GM23338 (cell line): ENCODE results near the gene KIF5A.

Experiments used
- ETS1 ChIP-seq: IDR thresholded peaks from 2 replicates; pipeline ENCODE4 v1.6.1; 2016; ENCODE audit warnings: antibody characterized with exemption
- EZH2 ChIP-seq: fragments of 200-600 bp; sonication (generic); IDR thresholded peaks from one replicate; pipeline ENCODE4 v1.8.0; 2017; ENCODE audit warnings: antibody characterized with exemption, mild to moderate bottlenecking, low read depth; ENCODE audit not compliant: unreplicated experiment
- EZH2phosphoT487 ChIP-seq: fragments of 200-600 bp; sonication (generic); IDR thresholded peaks from one replicate; pipeline ENCODE4 v1.8.1; 2018; ENCODE audit warnings: antibody characterized with exemption; ENCODE audit not compliant: unreplicated experiment
- JUNB ChIP-seq: IDR thresholded peaks from one replicate; pipeline ENCODE4 v1.6.1; 2016; ENCODE audit warnings: antibody characterized with exemption; ENCODE audit not compliant: unreplicated experiment
- STAT1 ChIP-seq: IDR thresholded peaks from one replicate; pipeline ENCODE4 v1.6.1; 2016; ENCODE audit warnings: antibody characterized with exemption; ENCODE audit not compliant: unreplicated experiment
- ZNF114 ChIP-seq: fragments of 250-450 bp; sonication (Bioruptor Pico); IDR thresholded peaks from 2 replicates; pipeline ENCODE4 v1.5.0; 2020; ENCODE audit warnings: mild to moderate bottlenecking, moderate library complexity
- TF ChIP-seq, protein P1 (sequence below), 2 experiments: fragments of 200-600 bp in 1 of 2; sonication (generic) in 1 of 2; conservative IDR thresholded peaks; 2 replicates each; pipeline versions ENCODE4 v1.5.1 to v1.6.1; 2016 to 2017; ENCODE audit warnings: antibody characterized with exemption in 2 of 2, low read depth in 2 of 2, mild to moderate bottlenecking in 2 of 2, moderate library complexity in 1 of 2
- TF ChIP-seq, protein P2 (sequence below): IDR thresholded peaks from one replicate; pipeline ENCODE4 v1.6.1; 2018; ENCODE audit warnings: antibody characterized with exemption; ENCODE audit not compliant: unreplicated experiment

DNA sequence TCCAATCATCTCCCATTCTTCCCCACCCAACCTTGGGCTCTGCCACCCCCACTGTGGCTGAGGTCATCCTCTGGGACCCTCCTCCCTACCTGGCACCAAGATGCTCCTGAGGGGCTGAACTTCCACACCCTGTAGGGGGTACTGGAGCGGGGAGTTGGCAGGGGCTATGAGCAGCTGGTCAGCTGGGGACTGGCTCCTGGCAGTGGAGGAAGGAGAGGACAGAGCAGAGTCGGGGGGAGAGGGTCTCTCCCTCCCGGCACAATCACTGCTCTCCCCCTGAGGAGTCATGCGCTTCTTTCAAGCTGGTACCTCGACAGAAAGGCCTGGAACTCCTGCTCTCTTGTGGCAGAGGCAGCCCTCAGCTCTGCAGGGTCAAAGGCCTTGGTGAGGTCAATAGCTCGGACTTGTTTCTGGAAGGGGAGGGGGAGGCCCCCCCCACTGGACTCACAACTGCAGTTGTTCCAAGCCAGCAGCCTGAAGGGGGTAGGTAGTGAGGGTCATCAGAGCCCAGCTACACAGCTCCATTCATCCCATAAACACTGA lies 81.1 kb downstream of the KIF5A start:
- TF ChIP-seq, protein P1, sequence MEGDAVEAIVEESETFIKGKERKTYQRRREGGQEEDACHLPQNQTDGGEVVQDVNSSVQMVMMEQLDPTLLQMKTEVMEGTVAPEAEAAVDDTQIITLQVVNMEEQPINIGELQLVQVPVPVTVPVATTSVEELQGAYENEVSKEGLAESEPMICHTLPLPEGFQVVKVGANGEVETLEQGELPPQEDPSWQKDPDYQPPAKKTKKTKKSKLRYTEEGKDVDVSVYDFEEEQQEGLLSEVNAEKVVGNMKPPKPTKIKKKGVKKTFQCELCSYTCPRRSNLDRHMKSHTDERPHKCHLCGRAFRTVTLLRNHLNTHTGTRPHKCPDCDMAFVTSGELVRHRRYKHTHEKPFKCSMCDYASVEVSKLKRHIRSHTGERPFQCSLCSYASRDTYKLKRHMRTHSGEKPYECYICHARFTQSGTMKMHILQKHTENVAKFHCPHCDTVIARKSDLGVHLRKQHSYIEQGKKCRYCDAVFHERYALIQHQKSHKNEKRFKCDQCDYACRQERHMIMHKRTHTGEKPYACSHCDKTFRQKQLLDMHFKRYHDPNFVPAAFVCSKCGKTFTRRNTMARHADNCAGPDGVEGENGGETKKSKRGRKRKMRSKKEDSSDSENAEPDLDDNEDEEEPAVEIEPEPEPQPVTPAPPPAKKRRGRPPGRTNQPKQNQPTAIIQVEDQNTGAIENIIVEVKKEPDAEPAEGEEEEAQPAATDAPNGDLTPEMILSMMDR (conservative IDR thresholded peaks at IDR 0.05; ENCODE audit: low read depth in 2 of 2), result no peak
- TF ChIP-seq EZH2, result no peak
- no peak for TF ChIP-seq ZNF114 (CRISPR knock-in tag)
- TF ChIP-seq, protein P2, sequence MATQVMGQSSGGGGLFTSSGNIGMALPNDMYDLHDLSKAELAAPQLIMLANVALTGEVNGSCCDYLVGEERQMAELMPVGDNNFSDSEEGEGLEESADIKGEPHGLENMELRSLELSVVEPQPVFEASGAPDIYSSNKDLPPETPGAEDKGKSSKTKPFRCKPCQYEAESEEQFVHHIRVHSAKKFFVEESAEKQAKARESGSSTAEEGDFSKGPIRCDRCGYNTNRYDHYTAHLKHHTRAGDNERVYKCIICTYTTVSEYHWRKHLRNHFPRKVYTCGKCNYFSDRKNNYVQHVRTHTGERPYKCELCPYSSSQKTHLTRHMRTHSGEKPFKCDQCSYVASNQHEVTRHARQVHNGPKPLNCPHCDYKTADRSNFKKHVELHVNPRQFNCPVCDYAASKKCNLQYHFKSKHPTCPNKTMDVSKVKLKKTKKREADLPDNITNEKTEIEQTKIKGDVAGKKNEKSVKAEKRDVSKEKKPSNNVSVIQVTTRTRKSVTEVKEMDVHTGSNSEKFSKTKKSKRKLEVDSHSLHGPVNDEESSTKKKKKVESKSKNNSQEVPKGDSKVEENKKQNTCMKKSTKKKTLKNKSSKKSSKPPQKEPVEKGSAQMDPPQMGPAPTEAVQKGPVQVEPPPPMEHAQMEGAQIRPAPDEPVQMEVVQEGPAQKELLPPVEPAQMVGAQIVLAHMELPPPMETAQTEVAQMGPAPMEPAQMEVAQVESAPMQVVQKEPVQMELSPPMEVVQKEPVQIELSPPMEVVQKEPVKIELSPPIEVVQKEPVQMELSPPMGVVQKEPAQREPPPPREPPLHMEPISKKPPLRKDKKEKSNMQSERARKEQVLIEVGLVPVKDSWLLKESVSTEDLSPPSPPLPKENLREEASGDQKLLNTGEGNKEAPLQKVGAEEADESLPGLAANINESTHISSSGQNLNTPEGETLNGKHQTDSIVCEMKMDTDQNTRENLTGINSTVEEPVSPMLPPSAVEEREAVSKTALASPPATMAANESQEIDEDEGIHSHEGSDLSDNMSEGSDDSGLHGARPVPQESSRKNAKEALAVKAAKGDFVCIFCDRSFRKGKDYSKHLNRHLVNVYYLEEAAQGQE, result no peak
- no peak for TF ChIP-seq STAT1
- no peak for TF ChIP-seq JUNB
- no peak for TF ChIP-seq ETS1
- TF ChIP-seq EZH2phosphoT487, result no peak
